Middle frontal gyrus (tissue), 1 donor: ENCODE measurements around the gene WWP2.
"Not testable (repeated sequence)": the region's sequence is repeated elsewhere in the genome, so short reads cannot be mapped to it uniquely, and the experiment has no call there.

Experiments used
- DNase-seq: peaks from one replicate; pipeline ENCODE4 v3.0.0-alpha.2; 2015; ENCODE audit warnings: low spot score; ENCODE audit errors: extremely low spot score

WWP2 gene

DNA sequence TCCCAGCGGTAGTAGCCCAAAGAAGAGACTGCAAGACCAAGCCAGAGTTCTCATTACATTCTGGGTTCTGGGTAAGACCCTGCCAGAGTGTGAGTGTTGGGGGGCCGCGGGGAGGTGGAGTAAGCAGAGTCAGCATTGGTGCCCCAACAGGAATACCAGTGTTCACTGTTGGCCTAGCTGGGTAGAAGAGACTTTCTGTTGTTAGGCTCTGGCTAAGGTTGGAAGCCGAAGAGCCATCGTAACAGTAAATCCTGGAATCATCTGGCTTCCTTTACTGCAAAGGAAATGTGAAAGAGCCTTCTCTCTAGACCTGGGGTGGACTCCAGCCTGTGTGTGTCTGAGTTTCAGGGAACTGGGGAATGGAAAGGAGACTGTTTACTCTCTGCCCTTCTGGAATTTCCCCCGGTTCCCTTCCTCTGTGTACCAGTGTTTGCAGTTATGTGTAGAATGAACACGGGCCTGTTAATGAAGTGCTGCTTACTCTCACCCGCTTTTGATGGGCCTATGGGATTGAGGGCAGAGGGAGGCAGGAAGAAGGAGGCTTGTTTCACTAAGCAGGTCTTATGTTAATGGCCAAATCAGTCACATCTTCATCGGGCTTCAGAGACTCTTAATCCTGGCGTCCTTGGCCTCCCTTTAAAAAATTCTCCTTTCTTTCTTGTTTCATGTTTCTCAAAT lies 68.5 kb downstream of the WWP2 start:
- DNase-seq = no peak

DNA sequence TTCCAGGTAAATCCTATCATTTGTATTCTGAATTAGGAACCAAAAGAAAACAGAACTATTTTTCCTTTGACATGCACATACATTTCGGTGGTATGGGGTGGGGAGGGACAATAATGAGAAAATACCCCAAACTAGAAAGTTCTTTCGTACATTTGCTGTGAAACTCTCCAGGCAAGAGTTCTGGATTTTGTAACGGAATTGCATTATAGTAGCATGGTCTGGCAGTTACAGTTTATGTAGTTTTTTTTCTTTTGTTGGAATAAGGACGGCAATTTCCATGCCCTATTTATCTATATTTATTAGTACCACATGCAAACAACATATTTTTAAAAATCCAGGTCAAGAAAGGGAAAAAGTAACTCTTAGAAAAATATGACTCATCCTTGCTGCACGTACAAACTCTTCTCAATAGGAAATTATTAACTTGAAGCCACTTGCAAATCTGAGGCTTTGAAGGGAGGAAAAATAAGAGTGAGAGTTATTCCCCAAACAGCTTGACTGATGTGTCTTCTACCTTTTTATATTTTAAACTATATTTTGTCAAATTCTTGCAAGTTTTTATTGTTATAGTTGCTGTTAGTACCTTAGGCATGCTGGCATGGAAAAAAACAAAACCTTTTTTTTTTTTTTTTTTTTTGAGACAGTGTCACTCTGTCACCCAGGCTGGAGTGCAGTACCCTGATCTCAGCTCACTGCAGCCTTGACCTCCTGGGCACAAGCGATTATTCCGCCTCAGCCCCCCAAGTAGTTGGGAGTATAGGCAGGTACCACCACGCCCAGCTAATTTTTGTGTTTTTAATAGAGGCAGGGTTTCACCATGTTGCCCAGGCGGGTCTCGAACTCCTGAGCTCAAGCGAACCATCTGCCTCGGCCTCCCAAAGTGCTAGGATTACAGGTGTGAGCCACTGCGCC lies 69.3 kb downstream of the WWP2 start:
- DNase-seq = no peak

DNA sequence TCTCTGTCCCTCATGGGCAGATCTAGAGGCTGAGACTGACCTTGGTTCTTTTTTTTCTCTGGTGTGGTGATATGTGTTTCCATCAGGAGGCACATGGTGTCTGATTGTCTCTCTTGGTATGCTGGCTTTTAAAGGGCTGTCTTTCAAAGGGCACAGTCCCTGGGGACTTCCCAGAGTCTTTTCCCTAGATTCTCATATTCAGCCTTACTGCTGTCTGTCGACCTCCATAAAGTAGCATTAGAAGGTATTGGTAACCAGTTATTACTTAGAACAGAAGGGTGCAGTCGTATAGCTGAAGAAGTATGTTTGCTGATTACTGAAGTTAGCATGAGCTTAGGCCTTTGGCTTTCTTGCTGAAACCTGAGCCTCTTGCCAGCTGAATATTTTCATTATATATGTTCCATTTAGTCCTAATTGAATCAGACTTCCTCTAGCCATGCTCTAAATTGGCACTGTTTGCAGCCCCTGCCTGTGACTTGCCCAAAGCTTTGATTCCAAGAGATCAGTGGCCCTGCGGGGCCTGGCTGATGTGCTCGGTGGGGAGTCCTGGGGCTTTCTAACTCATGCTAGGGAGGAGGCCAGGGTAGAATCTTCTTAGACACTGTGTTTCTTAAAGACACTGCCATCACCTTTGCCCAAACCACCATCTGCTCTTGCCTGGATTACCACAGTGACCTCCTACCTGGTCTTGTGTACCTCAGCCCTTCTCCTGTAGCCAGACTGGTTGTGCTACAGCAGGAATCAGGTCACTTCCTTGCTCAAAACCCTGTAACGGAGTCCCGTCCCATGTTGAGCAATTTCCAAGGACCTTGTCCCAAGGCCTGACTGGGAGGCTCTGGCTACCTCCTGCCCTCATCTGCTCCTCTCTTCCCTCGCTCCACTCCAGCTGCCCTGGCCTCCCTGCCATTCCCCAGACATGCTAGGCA lies 71.5 kb downstream of the WWP2 start:
- no peak for DNase-seq

DNA sequence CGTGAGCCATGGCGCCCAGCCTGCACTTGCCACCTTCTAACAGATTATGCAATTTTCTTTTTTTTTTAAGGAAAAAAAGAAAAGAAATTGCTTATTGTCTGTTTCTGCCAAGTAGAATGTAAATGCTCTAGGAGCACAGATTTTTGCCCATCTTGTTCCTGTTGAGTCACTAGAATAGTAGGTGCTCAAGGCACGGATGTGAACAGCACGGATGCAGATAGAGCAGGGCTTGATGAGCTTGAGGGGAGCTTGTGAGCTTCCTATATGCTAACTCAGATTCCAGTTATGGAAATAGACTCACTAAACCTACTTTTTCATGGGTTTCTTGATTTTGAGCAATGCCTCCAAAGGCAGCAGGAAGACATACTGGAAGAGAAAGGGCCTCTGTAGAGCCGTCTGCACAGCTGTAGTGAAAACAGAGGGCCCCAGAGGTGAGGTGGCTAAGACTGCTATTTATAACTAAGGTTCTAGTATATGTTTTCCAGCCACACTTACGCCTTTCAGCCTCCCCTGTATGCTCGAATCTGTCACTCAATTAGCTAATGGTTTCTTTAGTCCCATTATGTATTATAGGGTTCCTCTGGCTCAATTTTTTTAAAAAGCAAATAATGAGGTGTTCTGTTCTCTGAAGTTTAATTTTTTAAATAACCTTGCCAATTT lies 72.8 kb downstream of the WWP2 start:
- DNase-seq = no peak

DNA sequence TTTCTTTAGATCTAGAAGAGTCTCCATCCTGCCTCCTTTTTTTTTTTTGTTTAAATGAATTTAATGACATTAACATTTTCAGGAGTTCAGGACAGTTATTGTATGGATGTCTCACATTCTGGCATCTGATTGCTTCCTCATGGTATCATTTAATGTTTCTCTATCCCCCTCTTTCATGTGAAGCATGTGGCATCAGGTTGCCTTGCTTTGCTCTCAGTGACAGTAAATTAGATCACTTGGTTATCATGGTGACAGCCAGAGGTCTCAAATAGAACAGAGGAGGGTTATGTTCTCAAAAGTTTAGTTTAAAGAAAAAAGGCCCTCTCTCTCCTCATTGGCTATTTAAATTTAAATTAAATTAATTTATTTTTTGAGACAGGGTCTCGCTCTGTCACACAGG lies 74.1 kb downstream of the WWP2 start:
- no peak for DNase-seq

DNA sequence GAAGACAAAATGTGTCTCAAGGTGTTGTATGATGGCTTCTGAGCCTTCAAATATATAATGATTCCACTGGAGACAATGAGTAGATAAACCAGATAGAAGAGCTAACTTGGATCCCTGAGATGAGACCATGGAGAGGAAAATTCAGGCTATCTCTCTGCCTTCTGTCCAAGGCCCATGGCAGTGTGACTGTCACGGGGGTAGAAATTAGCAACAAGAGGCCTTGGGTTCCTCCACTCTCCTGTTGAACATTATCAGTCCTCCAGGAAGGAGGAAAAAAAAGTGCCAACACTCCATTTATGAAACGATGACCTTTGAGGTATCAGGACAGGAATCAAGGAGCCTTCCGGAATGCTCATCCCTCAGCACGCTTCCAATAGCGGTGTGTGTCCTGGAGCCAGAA lies 75.2 kb downstream of the WWP2 start:
- no peak for DNase-seq

DNA sequence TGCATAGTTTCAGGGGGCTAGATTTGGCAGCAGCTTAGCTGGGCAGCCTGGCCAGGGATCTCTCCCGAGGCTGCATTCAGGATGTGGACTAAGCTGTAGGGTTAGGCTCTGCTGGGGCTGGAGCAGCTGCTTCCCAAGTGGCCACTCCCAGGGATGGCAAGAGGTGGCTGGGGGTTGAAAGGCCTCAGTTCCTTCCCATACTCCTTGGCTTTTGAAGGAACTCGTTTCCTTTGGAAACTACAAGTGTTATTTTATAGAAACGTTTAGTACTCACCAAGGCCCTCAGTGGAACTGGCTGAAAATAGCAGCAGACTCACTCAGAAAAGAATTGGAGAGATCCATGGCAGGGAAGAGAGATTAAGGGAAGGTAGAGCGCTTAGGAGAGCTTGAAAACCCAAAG lies 76.4 kb downstream of the WWP2 start:
- DNase-seq = no peak

DNA sequence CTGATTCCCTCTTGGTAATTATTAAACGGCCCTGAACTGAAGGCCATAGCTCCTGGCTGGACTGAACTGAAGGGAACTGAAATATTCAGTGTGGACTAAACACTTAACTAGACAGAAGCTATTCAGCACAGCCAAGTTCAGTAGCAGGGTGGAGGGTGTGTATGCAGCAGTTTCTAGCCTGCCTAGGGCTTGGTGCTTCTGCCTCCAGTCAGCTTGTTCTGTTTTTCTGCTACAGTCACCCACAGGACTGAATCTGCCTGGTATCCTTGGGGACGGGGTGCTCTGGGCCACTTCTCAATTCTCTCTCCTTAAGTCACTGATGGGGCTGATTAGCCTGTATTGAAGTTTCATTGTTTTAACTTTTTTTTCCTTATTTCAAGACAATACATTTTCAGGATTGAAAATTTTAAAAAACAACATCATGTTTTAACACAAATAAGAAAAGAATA lies 77.1 kb downstream of the WWP2 start:
- peak; percentile 24 for DNase-seq

DNA sequence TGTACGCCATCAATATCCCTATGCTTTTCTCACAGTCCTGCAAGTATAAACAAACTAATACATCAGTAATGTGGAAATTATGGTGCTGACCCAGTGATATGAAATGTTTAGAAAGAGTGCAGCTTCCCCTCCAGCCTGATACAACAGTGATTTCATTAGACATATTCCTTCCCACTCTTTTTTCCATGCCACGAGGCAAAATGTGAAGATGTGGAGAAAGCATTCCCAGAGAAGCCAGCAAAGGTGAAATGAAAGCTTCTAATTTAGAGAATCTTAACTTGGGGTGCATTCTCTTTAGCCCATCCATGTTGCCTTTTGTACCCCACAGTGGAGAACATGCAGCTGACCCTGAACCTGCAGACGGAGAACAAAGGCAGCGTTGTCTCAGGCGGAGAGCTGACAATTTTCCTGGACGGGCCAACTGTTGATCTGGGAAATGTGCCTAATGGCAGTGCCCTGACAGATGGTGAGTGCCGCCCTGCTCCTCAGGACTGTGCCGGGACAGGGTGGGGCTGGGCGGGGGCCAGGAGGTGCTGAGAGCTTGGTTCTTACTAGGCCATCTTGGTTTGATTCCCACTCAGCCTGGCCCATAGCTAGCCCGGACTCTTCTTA lies 77.8 kb downstream of the WWP2 start:
- no peak for DNase-seq

DNA sequence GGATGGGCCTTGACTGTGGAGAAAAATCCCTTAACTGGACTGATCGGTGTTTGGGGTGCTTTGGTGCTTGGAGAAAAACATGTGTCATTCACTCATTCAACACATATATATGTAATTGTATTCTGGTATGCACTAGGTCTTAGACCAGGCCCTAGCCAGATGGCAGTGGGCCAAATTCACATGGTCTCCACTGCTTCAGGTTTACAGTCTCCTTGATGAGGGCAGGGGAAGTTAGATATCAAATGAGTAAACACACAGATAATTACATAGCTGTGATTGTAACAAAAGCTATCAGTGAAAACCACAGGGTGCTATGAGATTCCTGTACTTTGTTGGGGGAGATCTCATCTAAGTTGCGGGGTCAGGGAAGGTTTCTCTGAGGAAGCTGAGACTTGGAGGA lies 78.8 kb downstream of the WWP2 start:
- no peak for DNase-seq

DNA sequence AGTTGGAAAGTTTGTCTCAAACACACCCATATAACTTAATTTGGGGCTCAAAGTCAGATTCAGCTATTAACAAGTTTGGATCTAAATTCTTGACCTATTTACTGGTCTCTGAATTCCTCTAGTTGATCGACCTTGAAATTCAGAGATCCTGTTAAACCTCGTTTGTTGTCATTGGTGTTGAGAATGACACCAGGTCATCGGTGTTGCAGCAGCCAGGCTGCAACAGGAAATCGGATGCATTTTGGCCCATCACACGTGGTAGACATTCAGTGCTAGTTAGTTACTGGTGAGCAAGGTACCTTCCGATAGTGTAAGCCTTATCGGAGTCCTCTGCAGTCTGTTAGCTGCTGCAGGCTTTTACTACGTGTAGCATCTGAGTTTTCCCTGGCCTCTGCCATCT lies 82.3 kb downstream of the WWP2 start:
- no peak for DNase-seq

DNA sequence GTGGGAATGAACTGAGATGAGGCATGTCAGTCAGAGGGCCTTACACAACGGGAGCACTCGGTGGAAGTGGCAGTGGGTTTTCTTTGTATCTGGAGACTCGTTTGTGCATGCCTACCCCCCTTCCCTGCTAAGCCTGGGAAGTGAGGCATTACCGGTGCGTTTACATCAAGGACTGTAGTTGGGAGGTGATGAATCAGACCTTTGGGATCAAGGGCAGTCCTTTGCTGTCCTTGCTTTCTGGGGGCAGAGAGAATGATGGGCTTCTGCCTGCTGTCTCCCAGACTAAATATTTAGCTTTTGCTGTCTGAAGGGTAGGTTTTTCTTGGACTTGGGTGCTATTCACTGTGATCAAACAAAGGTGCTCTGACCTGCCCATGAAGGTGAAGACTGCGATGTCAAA lies 83.0 kb downstream of the WWP2 start:
- DNase-seq = no peak

DNA sequence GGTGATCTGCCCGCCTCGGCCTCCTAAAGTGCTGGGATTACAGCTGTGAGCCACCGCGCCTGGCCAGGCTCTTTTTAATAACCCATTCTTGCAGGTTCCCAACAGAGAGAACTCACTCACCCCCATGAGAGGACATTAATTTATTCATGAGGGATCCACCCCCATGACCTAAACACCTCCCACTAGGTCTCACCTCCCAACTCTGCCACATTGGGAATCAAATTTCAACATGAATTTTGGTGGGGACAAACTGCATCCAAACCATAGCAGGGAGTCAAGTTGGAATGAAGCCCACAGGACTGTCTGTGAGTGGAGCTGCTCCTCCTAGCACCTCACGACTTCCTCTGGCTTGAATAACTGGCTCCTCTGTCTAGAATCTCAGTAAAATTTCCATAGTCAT lies 85.5 kb downstream of the WWP2 start:
- DNase-seq = no peak

DNA sequence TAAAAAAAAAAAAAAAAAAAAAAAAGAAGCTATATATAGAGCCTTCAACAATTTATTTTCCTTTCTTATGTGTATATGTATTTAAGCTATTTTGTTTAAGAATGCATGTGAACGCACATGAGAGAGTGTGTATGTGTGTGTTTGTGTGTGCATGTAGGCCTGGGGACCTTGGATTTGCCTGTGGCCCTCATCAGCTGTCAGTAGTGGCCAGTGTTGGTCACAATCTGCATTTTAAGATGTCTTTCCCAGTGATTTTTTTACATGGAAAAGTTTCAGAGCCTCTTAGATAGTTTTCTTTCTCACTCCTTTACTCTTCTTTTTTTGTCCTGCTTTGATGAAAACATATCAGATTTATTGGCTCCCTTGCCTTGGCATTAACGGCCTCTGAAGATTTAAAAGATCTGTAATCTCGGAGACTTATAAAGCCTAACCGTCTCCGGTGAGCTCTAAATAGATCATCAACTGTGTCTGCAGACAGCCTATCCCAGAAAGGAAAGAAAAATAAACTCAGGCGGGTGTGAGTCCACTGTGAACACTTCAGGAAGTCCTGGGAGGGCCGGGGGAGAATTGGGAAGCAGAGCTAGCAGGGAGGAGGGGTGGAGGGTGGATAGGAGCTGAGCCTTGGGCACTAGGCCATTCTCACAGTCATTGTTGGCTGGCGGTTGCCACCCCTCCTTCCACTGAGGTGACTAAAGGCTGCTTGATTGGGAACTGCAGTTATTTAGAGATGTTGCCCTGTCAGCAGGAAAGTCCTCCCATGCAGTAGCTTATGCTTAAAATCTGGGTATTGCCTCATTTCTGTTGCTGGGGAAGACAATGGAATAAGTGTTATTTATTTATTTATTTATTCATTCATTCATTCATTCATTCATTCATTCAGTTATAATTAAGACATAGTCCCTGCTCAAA lies 86.8 kb downstream of the WWP2 start:
- no peak for DNase-seq

DNA sequence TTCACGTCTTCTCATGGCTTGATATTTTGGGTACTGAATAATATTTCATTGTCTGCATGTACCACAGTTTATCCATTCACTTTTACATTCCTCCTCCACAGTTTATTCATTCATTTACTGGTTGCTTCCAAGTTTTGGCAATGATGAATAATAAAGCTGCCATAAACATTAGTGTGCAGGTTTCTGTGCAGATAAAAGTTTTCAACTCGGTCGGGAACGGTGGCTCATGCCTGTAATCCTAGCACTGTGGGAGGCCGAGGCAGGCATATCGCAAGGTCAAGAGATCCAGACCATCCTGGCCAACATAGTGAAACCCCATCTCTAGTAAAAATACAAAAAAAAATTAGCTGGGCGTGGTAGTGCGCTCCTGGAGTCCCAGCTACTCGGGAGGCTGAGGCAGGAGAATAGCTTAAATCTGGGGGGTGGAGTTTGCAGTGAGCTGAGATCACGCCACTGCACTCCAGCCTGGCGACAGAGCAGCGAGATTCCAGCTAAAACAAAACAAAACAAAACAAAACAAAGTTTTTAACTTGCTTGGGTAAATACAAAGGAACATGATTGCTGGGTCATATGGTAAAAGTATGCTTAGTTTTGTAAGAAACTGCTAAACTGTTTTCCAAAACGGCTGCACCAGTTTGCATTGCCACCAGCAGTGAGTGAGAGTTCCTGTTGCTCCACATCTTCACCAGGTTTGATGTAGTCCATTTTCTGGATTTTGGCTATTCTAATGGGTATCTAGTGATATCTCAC lies 89.5 kb downstream of the WWP2 start:
- no peak for DNase-seq

DNA sequence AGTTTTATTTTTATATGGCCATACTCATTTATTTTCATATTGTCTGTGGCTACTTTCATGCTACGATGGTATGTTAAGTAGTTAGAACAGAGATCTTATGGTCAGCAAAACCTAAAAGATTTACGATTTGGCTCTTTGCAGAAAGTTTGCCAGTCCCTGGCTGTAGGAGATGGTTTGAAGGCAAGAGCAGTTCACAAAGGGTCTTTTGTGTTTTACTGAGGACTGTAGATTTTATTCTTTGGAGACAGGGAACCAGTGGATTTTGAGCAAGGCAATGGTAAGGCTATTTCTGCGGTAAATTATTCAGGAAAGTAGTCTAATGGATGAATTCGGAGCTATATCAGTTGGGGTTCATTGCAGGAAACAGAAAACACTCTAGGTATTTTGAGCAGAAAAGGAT lies 90.7 kb downstream of the WWP2 start:
- no peak for DNase-seq

DNA sequence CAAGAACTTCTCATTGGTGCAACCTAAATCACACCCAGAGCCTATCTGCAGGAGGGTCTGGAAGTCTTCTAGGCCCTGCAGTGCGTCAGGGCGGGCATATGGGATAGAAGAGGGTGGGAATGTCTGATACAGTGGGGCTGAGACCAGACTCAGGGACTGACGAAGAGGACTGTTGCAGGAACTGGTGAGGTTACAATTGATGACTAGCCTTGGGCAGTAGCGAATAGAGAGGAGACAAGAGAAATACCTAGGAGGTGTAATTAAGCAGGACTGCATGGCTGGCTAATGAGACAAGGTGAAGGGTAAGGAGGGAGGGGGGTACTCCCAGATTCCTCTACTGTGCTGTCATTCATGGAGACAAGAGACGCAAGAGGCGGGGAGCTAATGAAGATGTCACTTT lies 91.3 kb downstream of the WWP2 start:
- no peak for DNase-seq

DNA sequence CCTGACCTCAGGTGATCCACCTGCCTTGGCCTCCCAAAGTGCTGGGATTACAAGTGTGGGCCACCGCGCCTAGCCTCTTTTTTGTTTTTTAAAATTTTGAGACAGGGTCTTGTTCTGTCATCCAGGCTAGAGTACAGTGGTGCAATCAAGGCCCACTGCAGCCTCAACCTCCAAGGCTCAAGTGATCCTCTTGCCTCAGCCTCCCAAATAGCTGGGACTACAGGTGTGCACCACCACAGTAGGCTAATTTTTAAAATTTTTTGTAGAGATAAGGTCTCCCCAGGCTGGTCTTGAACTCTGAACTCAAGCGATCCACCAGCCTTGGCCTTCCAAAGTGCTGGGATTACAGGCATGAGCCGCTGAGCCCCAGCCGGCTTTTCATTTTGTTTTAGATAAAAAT lies 92.6 kb downstream of the WWP2 start:
- not testable (repeated sequence) for DNase-seq

DNA sequence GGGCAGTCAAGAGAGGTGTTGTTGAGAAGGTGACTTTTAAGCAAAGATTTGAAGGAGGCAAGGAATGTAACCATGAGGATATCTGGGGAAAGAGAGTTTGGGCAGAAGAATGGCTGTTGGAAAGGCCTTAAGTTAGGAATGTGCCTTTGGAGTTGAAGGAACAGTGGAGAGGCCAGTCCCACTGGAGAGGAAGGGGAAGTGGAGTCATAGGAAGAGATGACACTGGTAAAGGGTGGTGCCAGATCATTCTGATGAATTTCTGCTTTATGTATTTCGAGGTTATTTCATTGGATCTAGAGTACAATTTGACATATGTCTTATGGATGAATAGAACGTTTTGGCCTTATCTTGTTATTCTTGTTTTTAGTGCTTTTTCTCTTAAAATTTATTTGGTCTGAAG lies 93.5 kb downstream of the WWP2 start:
- no peak for DNase-seq
